Measurements from ENCODE around the gene MTMR3. TPM values are rescaled to one million over a fixed set of nuclear protein-coding genes. Genes with fewer than 3 reads are reported as not detected.

Gene MTMR3
- total RNA-seq, 1 experiment from 2014 or later, result 23.9 TPM

- in situ Hi-C loops (cut with HindIII; ENCODE audit: low sequenced_read_pairs), result no loop called here
- DNase-seq (ENCODE audit: low spot score), result no peak
These were observed 148.9 kb downstream of the MTMR3 start for GRCh38 chr22:30031764-30032455.

- in situ Hi-C loops (cut with HindIII; ENCODE audit: low sequenced_read_pairs), result no loop called here
These were observed 150.2 kb downstream of the MTMR3 start for GRCh38 chr22:30033137-30033536.

GRCh38 chr22:30033901-30034300 is 150.9 kb downstream of the MTMR3 start:
- DNase-seq (ENCODE audit: low spot score), result no peak
- in situ Hi-C loops (cut with HindIII; ENCODE audit: low sequenced_read_pairs), result no loop called here

More at GRCh38 chr22:30033137-30033536, 150.2 kb downstream of the MTMR3 start:
- DNase-seq (ENCODE audit: low spot score), result no peak

GRCh38 chr22:30036656-30037055 is 153.7 kb downstream of the MTMR3 start:
- DNase-seq (ENCODE audit: low spot score), result no peak

GRCh38 chr22:30038219-30038618 is 155.2 kb downstream of the MTMR3 start:
- DNase-seq (ENCODE audit: low spot score), result no peak
- in situ Hi-C loops (cut with HindIII; ENCODE audit: low sequenced_read_pairs), result no loop called here

More at GRCh38 chr22:30036656-30037055, 153.7 kb downstream of the MTMR3 start:
- in situ Hi-C loops (cut with HindIII; ENCODE audit: low sequenced_read_pairs), result no loop called here

- no peak for DNase-seq (ENCODE audit: low spot score)
- in situ Hi-C loops (cut with HindIII; ENCODE audit: low sequenced_read_pairs), result no loop called here
These were observed 157.7 kb downstream of the MTMR3 start for GRCh38 chr22:30040499-30041260.

- DNase-seq (ENCODE audit: low spot score), result no peak
- in situ Hi-C loops (cut with HindIII; ENCODE audit: low sequenced_read_pairs), result no loop called here
These were observed 158.5 kb downstream of the MTMR3 start for GRCh38 chr22:30041475-30041874.

GRCh38 chr22:30041881-30042280 is 158.9 kb downstream of the MTMR3 start:
- in situ Hi-C loops (cut with HindIII; ENCODE audit: low sequenced_read_pairs), result no loop called here
- no peak for DNase-seq (ENCODE audit: low spot score)

- in situ Hi-C loops (cut with HindIII; ENCODE audit: low sequenced_read_pairs), result no loop called here
- no peak for DNase-seq (ENCODE audit: low spot score)
These were observed 160.2 kb downstream of the MTMR3 start for GRCh38 chr22:30043161-30043560.

- in situ Hi-C loops (cut with HindIII; ENCODE audit: low sequenced_read_pairs), result no loop called here
- no peak for DNase-seq (ENCODE audit: low spot score)
These were observed 161.4 kb downstream of the MTMR3 start for GRCh38 chr22:30044369-30044768.

- DNase-seq (ENCODE audit: low spot score), result no peak
- in situ Hi-C loops (cut with HindIII; ENCODE audit: low sequenced_read_pairs), result no loop called here
These were observed 162.0 kb downstream of the MTMR3 start for GRCh38 chr22:30044881-30045493.

GRCh38 chr22:30045494-30045887 is 162.5 kb downstream of the MTMR3 start:
- DNase-seq (ENCODE audit: low spot score), result no peak
- in situ Hi-C loops (cut with HindIII; ENCODE audit: low sequenced_read_pairs), result no loop called here

- in situ Hi-C loops (cut with HindIII; ENCODE audit: low sequenced_read_pairs), result no loop called here
- DNase-seq (ENCODE audit: low spot score), result no peak
These were observed 163.1 kb downstream of the MTMR3 start for GRCh38 chr22:30045901-30046715.

- DNase-seq (ENCODE audit: low spot score), result no peak
- in situ Hi-C loops (cut with HindIII; ENCODE audit: low sequenced_read_pairs), result no loop called here
These were observed 163.9 kb downstream of the MTMR3 start for GRCh38 chr22:30046716-30047363.

- in situ Hi-C loops (cut with HindIII; ENCODE audit: low sequenced_read_pairs), result no loop called here
- DNase-seq (ENCODE audit: low spot score), result no peak
These were observed 164.4 kb downstream of the MTMR3 start for GRCh38 chr22:30047364-30047738.

- in situ Hi-C loops (cut with HindIII; ENCODE audit: low sequenced_read_pairs), result no loop called here
- DNase-seq (ENCODE audit: low spot score), result no peak
These were observed 165.7 kb downstream of the MTMR3 start for GRCh38 chr22:30048681-30049080.

- in situ Hi-C loops (cut with HindIII; ENCODE audit: low sequenced_read_pairs), result no loop called here
- DNase-seq (ENCODE audit: low spot score), result no peak
These were observed 171.2 kb downstream of the MTMR3 start for GRCh38 chr22:30054067-30054763.

GRCh38 chr22:30054764-30055069 is 171.7 kb downstream of the MTMR3 start:
- no peak for DNase-seq (ENCODE audit: low spot score)
- in situ Hi-C loops (cut with HindIII; ENCODE audit: low sequenced_read_pairs), result no loop called here

- no peak for DNase-seq (ENCODE audit: low spot score)
- in situ Hi-C loops (cut with HindIII; ENCODE audit: low sequenced_read_pairs), result no loop called here
These were observed 173.0 kb downstream of the MTMR3 start for GRCh38 chr22:30056015-30056414.
